HG02938 (cell line): Measurements from ENCODE around the gene LRRC75A.
A peak's percentile ranks its signal among the peaks of the same experiment; 100 is the strongest.
"Not testable (repeated sequence)": the region's sequence is repeated elsewhere in the genome, so short reads cannot be mapped to it uniquely, and the experiment has no call there.

Experiments used
- ATAC-seq: cut with Tn5 transposase; IDR thresholded peaks from one replicate; pipeline ENCODE4 v1.9.1; 2021; ENCODE audit warnings: mild to moderate bottlenecking, moderate library complexity; ENCODE audit not compliant: unreplicated experiment

The LRRC75A gene

GRCh38 chr17:16455997-16456741 is 35.8 kb downstream of the LRRC75A start:
- ATAC-seq, result no peak

GRCh38 chr17:16453493-16453851 is 38.5 kb downstream of the LRRC75A start:
- ATAC-seq, result no peak

- ATAC-seq, result not testable (repeated sequence)
Observed at GRCh38 chr17:16452268-16452667, 39.7 kb downstream of the LRRC75A start.

GRCh38 chr17:16450028-16450427 is 42.0 kb downstream of the LRRC75A start:
- no peak for ATAC-seq

GRCh38 chr17:16449121-16449570 is 42.8 kb downstream of the LRRC75A start:
- ATAC-seq, result no peak

- ATAC-seq, result no peak
Observed at GRCh38 chr17:16448490-16448889, 43.5 kb downstream of the LRRC75A start.

- no peak for ATAC-seq
Observed at GRCh38 chr17:16447676-16448075, 44.3 kb downstream of the LRRC75A start.

- ATAC-seq, result no peak
Observed at GRCh38 chr17:16446338-16446983, 45.5 kb downstream of the LRRC75A start.

GRCh38 chr17:16444258-16444886 is 47.6 kb downstream of the LRRC75A start:
- no peak for ATAC-seq

GRCh38 chr17:16443511-16444257 is 48.3 kb downstream of the LRRC75A start:
- ATAC-seq, result no peak

- ATAC-seq, result no peak
Observed at GRCh38 chr17:16442594-16443510, 49.1 kb downstream of the LRRC75A start.

GRCh38 chr17:16442141-16442540 is 49.9 kb downstream of the LRRC75A start:
- no peak for ATAC-seq

GRCh38 chr17:16440901-16441629 is 50.9 kb downstream of the LRRC75A start:
- ATAC-seq, result no peak

- ATAC-seq, result not testable (repeated sequence)
Observed at GRCh38 chr17:16440354-16440753, 51.6 kb downstream of the LRRC75A start.

- ATAC-seq, result no peak
Observed at GRCh38 chr17:16439811-16440351, 52.1 kb downstream of the LRRC75A start.

GRCh38 chr17:16439303-16439791 is 52.6 kb downstream of the LRRC75A start:
- ATAC-seq, result peak; percentile 6

GRCh38 chr17:16438557-16439302 is 53.3 kb downstream of the LRRC75A start:
- ATAC-seq, result peak; percentile 84

GRCh38 chr17:16438173-16438556 is 53.8 kb downstream of the LRRC75A start:
- ATAC-seq, result peak; percentile 1
